Adrenal gland (tissue), 5 donors: ENCODE data around the gene TET3.

Experiments used
- CTCF ChIP-seq, 6 experiments: fragments of 450-650 bp in 4 of 6; fragments of 200-600 bp in 2 of 6; sonication (generic) in 1 of 6; IDR thresholded peaks; 1 replicate in 5 of 6; 2 replicates in 1 of 6; pipeline versions ENCODE4 v1.5.1 to v1.8.0; 2016 to 2021; ENCODE audit warnings: antibody characterized with exemption in 6 of 6, mild to moderate bottlenecking in 2 of 6, moderate library complexity in 1 of 6
- POLR2A ChIP-seq, 2 donors: fragments of 450-650 bp; IDR thresholded peaks; one replicate each; pipeline ENCODE4 v1.6.1; 2017; ENCODE audit warnings: antibody characterized with exemption in 2 of 2, mild to moderate bottlenecking in 2 of 2, moderate library complexity in 1 of 2
- donor health status: DM: no; HTN: no; CAD: no.

GRCh38 chr2:73994178-73994831 is 9.6 kb downstream of the TET3 start:
- TF ChIP-seq CTCF (IDR thresholded peaks at IDR 0.05), result no peak
- TF ChIP-seq POLR2A (IDR thresholded peaks at IDR 0.05), result no peak
